Measurements from ENCODE around the gene ISCA1.

ISCA1 gene

GRCh38 chr9:86217076-86217755 is 65.1 kb downstream of the ISCA1 start:
- DNase-seq: no peak
